Epidermal melanocyte (primary cell): ENCODE results near the gene CHD3.

Source experiments
- DNase-seq: peaks from one replicate; pipeline ENCODE4 v3.0.0; 2011; ENCODE audit warnings: low spot score; ENCODE audit not compliant: insufficient read length

Gene CHD3

GRCh38 chr17:7894226-7894625 is 5.6 kb downstream of the CHD3 start:
- no peak for DNase-seq

- DNase-seq: no peak
These were observed 6.3 kb downstream of the CHD3 start for GRCh38 chr17:7894866-7895265.

DNA sequence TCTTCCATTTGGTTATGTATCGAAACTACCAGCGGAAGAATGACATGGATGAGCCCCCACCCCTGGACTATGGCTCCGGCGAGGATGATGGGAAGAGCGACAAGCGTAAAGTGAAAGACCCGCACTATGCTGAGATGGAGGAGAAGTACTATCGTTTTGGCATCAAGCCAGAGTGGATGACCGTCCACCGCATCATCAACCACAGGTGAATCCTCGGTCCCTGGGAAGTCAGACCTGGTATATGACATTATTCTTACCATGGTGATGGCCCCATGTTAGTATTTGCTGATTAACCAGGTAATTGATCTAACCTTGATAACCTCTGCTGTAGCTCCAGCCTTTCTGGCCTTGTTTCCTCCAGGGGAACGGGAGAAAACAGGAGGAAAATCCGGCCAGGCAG is 8.5 kb downstream of the CHD3 start:
- no peak for DNase-seq

GRCh38 chr17:7897773-7898172 is 9.2 kb downstream of the CHD3 start:
- DNase-seq: no peak

DNA sequence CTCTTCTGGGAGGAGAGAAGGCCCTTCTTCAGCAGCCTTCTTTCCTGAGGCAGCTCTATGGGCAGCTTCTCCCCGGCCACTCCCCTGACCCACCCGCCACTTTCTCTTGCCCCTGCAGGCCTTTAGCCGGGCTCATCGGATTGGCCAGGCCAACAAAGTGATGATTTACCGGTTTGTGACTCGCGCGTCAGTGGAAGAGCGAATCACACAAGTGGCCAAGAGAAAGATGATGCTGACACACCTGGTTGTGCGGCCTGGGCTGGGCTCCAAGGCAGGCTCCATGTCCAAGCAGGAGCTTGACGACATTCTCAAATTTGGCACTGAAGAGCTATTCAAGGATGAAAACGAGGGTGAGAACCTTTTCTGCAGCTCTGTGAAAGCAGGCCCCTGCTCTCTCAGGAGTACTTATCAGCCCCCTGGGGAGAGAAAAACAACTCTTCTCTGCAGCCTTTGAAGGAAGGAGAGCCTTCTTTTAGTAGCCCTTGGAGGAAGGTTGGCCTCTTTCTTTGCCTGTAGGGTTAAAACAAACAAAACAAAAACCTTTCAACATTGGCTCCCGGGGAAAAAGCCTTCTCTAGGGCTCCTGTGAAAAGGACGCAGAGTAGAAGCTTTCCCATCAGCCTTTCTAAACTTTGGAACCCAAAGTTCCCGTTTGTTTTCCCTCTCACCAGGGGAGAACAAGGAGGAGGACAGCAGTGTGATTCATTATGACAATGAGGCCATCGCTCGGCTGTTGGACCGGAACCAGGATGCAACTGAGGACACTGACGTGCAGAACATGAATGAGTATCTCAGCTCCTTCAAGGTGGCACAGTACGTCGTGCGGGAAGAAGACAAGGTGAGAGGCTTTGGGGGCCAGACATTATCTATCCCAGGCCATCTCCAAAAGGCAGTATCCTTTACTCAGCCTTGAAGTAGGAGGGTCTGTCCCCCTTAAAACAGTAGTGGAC is 14.8 kb downstream of the CHD3 start:
- peak; percentile 3 for DNase-seq

- DNase-seq: no peak
These were observed 20.5 kb downstream of the CHD3 start for GRCh38 chr17:7909089-7909488.

DNA sequence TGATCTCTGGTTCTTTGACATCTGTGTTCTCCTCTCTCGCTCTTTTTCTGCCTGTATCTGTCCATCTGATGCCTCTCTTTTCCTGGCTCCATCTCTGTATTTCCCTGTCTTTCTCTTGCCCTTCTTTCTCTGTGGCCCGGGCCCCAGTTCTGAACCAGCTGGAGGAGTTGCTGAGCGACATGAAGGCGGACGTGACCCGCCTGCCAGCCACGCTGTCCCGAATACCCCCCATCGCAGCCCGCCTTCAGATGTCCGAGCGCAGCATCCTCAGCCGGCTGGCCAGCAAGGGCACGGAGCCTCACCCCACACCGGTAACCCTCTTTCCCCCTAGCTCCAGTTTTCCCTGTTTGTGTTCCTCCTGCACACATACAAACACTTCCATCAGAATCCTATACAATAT is 21.7 kb downstream of the CHD3 start:
- DNase-seq: no peak

DNA sequence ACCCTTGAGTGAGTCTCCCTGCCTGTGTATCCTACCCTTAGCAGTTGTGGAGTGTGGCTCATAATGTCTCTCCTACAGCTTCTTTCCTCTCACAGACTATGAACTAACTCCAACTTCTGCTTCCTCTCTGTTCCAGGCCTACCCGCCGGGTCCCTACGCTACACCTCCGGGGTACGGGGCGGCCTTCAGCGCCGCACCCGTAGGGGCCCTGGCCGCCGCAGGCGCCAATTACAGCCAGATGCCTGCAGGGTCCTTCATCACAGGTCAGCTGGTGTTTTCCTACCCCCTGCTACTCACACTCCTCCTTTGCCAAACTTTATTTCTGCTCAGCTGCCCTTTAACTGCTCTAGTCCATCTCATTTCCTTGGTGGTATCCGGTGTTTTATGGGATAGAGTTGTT is 22.1 kb downstream of the CHD3 start:
- no peak for DNase-seq

- no peak for DNase-seq
These were observed 22.5 kb downstream of the CHD3 start for GRCh38 chr17:7911116-7911515.

- DNase-seq: peak; percentile 52
These were observed 24.4 kb downstream of the CHD3 start for GRCh38 chr17:7912927-7913524.

DNA sequence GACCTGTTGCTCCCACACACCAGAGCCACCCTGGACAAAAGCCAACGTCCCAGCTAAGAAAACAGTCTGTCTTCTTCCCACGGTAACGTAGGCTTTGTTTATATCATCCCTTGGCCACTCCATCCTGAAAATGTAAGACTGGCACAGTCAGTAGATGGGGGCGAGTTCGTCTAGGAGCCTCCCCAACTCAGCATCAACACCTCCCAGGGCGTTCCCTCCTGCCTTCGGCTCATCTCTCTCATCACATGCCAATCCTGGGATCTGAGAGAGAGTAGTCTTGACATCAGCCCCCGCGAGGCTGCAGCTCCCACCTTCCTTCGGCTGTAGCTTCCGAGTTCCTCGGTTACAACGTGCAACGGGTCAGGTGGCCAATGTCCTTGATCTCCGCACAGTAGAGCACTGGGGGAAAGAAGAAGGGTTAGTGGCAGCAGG is 26.6 kb downstream of the CHD3 start:
- no peak for DNase-seq

GRCh38 chr17:7915611-7916384 is 27.2 kb downstream of the CHD3 start, which contains the start of gene RNF227:
Gene RNF227, minus strand, starts transcription at chr17:7916289. Its CDS starts 94 bp downstream, at chr17:7916195.
- peak; percentile 56 for DNase-seq

DNA sequence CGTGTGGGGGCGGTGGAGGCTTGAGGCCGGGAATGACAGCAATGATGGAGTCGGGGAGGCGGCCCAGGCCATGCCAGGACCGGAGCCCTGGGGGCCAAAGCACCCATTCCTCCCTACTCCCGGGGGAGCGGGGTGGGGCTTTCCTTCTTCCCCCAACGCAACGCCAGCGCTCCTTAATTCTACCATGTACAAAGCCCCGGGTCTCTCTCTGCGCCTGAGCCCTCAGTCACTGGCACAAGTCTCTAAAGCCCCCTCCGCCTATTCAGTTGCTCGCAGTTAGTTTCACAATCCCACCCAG is 27.7 kb downstream of the CHD3 start:
- no peak for DNase-seq

DNA sequence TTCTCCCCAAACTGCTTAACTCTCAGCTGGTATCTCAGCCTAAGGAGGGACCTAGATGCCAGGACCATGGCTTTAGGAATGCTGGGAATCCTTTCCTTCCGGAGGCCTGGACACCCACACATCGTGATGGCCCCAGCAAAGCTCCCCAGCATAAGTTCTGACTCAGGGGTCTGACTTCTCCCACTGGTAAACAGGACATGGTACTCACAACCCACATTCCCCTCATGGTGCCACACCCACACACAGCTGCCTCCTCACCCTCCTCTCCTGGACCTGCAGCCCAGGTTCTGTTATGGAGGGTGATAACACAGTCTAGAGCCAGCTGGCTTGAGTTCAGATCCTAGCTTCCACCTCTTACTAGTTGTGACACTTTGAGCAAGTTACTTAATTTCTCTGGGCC is 28.2 kb downstream of the CHD3 start:
- DNase-seq: no peak

DNA sequence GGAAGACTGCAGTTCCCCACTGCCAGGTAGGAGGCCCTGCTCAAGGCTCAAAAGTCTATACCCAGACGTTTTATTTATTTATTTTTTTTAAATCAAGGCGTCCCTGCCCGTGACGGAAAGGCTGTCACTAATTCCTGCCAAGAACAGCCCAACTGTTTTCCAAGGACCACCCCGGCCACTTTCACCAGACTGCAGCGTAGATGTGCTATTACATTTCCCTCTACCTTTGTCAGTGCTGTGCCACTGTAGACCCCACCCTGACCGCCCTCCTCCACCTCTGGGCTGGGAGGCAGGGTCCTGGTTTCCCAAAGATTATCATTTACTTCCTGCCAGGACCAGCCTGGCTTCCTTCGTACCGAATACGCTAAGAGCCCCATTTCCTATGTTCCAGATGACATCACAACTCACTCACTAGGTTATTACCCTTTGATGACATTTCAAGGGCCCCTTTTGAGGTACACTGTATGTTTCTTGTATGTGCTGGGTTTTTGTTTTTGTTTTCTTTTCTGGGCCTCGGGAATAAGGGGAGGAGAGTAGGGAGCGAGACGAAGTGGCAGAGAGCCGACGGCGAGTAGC is 33.8 kb downstream of the CHD3 start:
- no peak for DNase-seq

GRCh38 chr17:7922845-7923628 is 34.4 kb downstream of the CHD3 start:
- DNase-seq: peak; percentile 84

DNA sequence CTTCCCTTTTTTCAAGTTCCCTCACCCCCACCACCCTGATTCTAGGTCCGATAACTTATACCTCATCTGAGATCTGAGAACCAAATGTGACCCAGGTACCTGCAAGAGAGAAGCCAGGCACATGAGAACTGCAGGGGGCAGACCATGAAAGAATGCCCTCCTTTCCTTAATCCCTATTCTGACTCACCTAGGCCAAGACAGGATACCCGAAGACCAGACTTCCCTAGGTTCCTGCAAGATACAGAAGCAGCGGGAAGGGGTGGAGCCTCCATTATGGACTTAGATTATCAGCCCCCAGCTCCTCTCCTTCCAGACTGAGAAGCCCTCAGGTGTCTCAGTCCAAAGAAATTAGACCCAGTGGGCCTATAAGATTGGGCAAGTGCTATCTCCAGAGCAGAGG is 39.0 kb downstream of the CHD3 start:
- no peak for DNase-seq

- peak; percentile 64 for DNase-seq
These were observed 40.8 kb downstream of the CHD3 start, which contains the start of gene KCNAB3 for GRCh38 chr17:7929158-7930023. Gene KCNAB3, minus strand, starts transcription at chr17:7929856. Its CDS starts 421 bp downstream, at chr17:7929435.

- DNase-seq: no peak
These were observed 42.4 kb downstream of the CHD3 start for GRCh38 chr17:7930841-7931631.
